DND-41 (cell line): ENCODE data around the gene NACA.
A peak's percentile ranks its signal among the peaks of the same experiment; 100 is the strongest.

Source experiments
- ATAC-seq: fragments of 200-7000 bp; cut with Tn5 transposase; 3 replicates; pipeline ENCODE4 v1.9.1; 2021; ENCODE audit warnings: low read depth; ENCODE audit not compliant: insufficient read depth
- DNase-seq: peaks from one replicate; pipeline ENCODE4 v3.0.0-alpha.2; 2020
- H2AFZ ChIP-seq: 2 replicates; pipeline ENCODE4 v1.6.0; 2012; ENCODE audit warnings: low read depth, low read length
- H3K27ac ChIP-seq: 2 replicates; pipeline ENCODE4 v1.5.1; 2012; ENCODE audit warnings: low read length, inconsistent platforms
- H3K27me3 ChIP-seq: fragments of 200-600 bp; sonication (generic); 2 replicates; pipeline ENCODE4 v1.6.0; 2012; ENCODE audit warnings: low read length, mild to moderate bottlenecking, inconsistent platforms; ENCODE audit not compliant: insufficient read depth, poor library complexity
- H3K36me3 ChIP-seq: 2 replicates; pipeline ENCODE4 v1.5.1; 2012; ENCODE audit warnings: low read length, inconsistent platforms; ENCODE audit not compliant: insufficient read depth
- H3K4me1 ChIP-seq: 2 replicates; pipeline ENCODE4 v1.5.1; 2012; ENCODE audit warnings: mild to moderate bottlenecking, low read length; ENCODE audit not compliant: insufficient read depth
- H3K4me2 ChIP-seq: 2 replicates; pipeline ENCODE4 v1.6.0; 2012; ENCODE audit warnings: mild to moderate bottlenecking, moderate library complexity, low read length, inconsistent platforms; ENCODE audit not compliant: insufficient read depth
- H3K4me3 ChIP-seq, 2 experiments: fragments of 200-600 bp in 1 of 2; shearing (Covaris generic) in 1 of 2; 2 replicates each; pipeline ENCODE4 v1.5.1; 2012 to 2016; ENCODE audit warnings: inconsistent platforms in 2 of 2, low read length in 2 of 2, mild to moderate bottlenecking in 2 of 2, low read depth in 1 of 2, moderate library complexity in 1 of 2
- H3K79me2 ChIP-seq: 2 replicates; pipeline ENCODE4 v1.6.0; 2012; ENCODE audit warnings: low read length, inconsistent platforms; ENCODE audit not compliant: insufficient read depth
- H3K9ac ChIP-seq: 2 replicates; pipeline ENCODE4 v1.6.0; 2012; ENCODE audit warnings: low read depth, mild to moderate bottlenecking, inconsistent platforms, low read length, moderate library complexity
- H3K9me3 ChIP-seq: 2 replicates; pipeline ENCODE4 v1.5.1; 2012; ENCODE audit warnings: low read length, moderate library complexity, mild to moderate bottlenecking, inconsistent platforms; ENCODE audit not compliant: insufficient read depth, severe bottlenecking
- H4K20me1 ChIP-seq: 2 replicates; pipeline ENCODE4 v1.6.0; 2012; ENCODE audit warnings: low read length; ENCODE audit not compliant: insufficient read depth
- EZH2 ChIP-seq: IDR thresholded peaks from 3 replicates; pipeline ENCODE4 v1.6.1; 2012; ENCODE audit warnings: borderline replicate concordance, low read depth, mild to moderate bottlenecking, moderate library complexity, low read length, inconsistent platforms; ENCODE audit not compliant: severe bottlenecking
- TF ChIP-seq, protein P1 (sequence below): IDR thresholded peaks from 2 replicates; pipeline ENCODE4 v1.5.1; 2012; ENCODE audit warnings: borderline replicate concordance, low read length, moderate library complexity, mild to moderate bottlenecking; ENCODE audit not compliant: poor library complexity, severe bottlenecking; ENCODE audit errors: extremely low read depth

NACA gene

DNA sequence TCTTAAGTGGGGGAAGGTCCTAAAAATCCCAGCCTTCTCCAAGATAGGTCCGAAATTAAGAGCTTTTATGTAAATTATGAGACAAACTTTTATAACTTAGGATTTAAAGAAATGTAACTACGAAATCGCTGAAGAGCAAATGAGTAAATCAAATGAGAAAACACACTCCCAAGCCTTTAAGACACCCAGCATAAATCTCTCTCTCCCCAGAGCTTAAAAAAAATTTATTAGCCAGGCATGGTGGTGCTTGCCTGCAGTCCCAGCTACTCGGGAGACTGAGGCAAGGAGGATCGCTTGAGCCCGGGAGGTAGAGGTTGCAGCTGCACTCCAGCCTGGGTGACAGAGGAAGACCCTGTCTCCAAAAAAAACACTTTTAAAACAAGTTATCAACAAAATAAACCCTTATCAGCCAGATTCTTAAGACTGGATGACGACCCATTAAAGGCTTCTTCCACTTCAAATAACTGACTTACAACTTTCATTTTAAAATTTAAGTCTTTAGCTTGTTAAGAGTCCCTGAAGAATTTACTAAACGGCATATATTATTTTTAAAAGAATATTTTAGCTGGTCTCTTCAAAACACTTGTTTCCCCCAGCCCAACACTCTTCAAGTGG, 40.2 kb downstream of the NACA start:
- H3K4me1 ChIP-seq = peaks cover 74% of the 10 kb centered on the region
- peak overlapping the region; percentile 37; the same call in 1 of the 2 replicates for H3K27ac ChIP-seq
- H3K4me3 ChIP-seq = peak overlapping the region; percentile 16 to 71; a peak in 3 of 4 replicates

DNA sequence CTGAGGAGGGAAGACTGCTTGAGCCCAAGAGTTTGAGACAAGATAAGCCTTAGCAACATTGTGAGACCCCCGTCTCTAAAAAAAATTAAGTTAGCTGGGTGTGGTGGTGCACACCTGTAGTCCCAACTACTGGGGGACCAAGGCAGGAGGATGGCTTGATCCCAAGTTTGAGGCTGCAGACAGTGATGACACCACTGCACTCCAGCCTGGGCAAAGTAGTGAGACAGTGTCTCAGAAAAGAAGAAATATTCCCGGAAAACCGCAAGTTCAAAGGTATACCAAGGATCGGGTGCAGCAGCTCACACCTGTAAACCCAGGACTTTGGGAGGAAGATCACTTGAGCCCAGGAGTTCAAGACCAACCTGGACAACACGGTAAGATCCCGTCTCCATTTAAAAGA, 42.8 kb downstream of the NACA start:
- Histone ChIP-seq H3K4me1 (peaks cover 71% of the 10 kb centered on the region), H4K20me1 (peaks cover 89% of the 10 kb centered on the region), H3K27me3 (no peaks in the 10 kb centered on the region), H3K79me2 (peaks cover 99% of the 10 kb centered on the region), H2AFZ (no peak overlapping the region), H3K4me3 (no peak overlapping the region), H3K4me2 (peak overlapping the region; percentile 45; the same call in 1 of the 2 replicates), H3K9me3 (no peaks in the 10 kb centered on the region), H3K9ac (peak overlapping the region; percentile 17; the same call in 1 of the 2 replicates), H3K36me3 (peaks cover 81% of the 10 kb centered on the region), H3K27ac (no peak overlapping the region)
- no peak for TF ChIP-seq EZH2
- TF ChIP-seq, protein P1, sequence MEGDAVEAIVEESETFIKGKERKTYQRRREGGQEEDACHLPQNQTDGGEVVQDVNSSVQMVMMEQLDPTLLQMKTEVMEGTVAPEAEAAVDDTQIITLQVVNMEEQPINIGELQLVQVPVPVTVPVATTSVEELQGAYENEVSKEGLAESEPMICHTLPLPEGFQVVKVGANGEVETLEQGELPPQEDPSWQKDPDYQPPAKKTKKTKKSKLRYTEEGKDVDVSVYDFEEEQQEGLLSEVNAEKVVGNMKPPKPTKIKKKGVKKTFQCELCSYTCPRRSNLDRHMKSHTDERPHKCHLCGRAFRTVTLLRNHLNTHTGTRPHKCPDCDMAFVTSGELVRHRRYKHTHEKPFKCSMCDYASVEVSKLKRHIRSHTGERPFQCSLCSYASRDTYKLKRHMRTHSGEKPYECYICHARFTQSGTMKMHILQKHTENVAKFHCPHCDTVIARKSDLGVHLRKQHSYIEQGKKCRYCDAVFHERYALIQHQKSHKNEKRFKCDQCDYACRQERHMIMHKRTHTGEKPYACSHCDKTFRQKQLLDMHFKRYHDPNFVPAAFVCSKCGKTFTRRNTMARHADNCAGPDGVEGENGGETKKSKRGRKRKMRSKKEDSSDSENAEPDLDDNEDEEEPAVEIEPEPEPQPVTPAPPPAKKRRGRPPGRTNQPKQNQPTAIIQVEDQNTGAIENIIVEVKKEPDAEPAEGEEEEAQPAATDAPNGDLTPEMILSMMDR = no peak
- DNase-seq = peak; percentile 3
- no peak for ATAC-seq

More for the DNA sequence above, 40.2 kb downstream of the NACA start:
- Histone ChIP-seq H3K79me2 (peaks cover 89% of the 10 kb centered on the region), H2AFZ (no peak overlapping the region), H3K27me3 (no peaks in the 10 kb centered on the region), H3K4me2 (peak overlapping the region; percentile 75), H4K20me1 (peaks cover 66% of the 10 kb centered on the region), H3K9ac (peak overlapping the region; percentile 90), H3K9me3 (no peaks in the 10 kb centered on the region), H3K36me3 (peaks cover 64% of the 10 kb centered on the region)
- DNase-seq (peak; percentile 25), ATAC-seq (no peak)
- TF ChIP-seq EZH2 = no peak
- TF ChIP-seq, protein P1 = no peak

DNA sequence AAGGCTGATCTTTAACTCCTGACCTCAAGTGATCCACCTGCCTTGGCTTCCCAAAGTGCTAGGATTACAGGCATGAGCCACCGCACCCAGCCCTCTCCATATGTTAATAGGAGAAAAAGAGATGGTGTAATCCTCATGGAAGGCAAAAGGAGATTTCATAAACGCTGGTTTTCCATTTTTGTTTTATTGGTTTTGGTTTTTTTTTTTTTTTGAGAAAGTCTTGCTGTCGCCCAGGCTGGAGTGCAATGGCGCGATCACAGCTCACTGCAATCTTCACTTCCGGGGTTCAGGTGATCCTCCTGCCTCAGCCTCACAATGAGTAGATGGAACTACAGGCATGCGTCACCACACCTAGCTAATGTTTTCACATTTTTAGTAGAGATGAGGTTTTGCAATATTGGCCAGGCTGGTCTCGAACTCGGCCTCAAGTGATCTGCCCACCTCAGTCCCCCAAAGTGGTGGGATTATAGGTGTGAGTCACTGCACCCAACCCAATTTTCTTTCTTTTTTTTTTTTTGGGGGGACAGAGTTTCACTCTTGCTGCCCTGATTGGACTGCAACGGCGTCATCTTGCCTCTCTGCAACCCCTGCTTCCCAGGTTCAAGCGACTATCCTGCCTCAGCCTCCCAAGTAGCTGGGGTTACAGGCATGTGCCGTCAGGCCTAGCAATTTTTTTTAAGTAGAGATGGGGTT, 45.1 kb downstream of the NACA start:
- TF ChIP-seq EZH2 = no peak
- TF ChIP-seq, protein P1 = no peak
- Histone ChIP-seq H3K4me2 (peak overlapping the region; percentile 23; the same call in 1 of the 2 replicates), H3K9ac (no peak overlapping the region), H3K9me3 (no peaks in the 10 kb centered on the region), H2AFZ (no peak overlapping the region), H3K79me2 (peaks cover 99% of the 10 kb centered on the region), H3K27ac (no peak overlapping the region), H4K20me1 (peaks cover 96% of the 10 kb centered on the region), H3K4me3 (no peak overlapping the region), H3K27me3 (no peaks in the 10 kb centered on the region), H3K36me3 (peaks cover 87% of the 10 kb centered on the region), H3K4me1 (peaks cover 55% of the 10 kb centered on the region)
- peak; percentile 4 for DNase-seq
- ATAC-seq = no peak
